ENCODE data around the gene TAOK3. TPM values are rescaled to one million over a fixed set of nuclear protein-coding genes. Genes with fewer than 3 reads are reported as not detected.

TAOK3 gene
- total and polyA plus RNA-seq, 3 donors from 2014 or later, result 20.5 to 64.8 (median 51.9) TPM

DNA sequence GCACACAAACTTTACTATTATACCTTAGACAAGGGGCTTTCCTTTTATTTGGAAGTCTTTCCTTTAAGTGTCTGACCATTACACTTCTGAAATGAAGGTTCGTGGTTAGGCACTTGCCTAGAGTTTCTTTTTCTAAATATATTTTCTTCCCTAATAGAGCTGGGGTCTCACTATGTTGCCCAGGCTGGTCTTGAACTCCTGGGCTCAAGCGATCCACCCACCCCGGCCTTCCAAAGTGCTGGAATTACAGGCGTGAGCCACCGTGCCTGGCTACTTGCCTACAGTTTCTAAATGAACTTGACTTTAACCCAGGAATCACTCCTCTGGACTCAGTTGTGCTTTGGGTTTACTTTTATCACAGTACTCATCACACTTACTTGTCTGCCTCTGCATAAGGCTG, 179.2 kb downstream of the TAOK3 start:
- Histone ChIP-seq H3K27ac (no peak overlapping the region), H3K4me1 (peaks cover 3% of the 10 kb centered on the region), H3K27me3 (no peaks in the 10 kb centered on the region), H3K9me3 (no peaks in the 10 kb centered on the region), H3K4me3 (no peak overlapping the region), H3K36me3 (ENCODE audit: low read depth, missing control alignments) (no peaks in the 10 kb centered on the region)
- intact Hi-C loops (cut with DNase I; ENCODE audit: low total_unique reads), result no loop called here
- no peak for TF ChIP-seq POLR2A (IDR thresholded peaks at IDR 0.05)
- TF ChIP-seq, protein P1, sequence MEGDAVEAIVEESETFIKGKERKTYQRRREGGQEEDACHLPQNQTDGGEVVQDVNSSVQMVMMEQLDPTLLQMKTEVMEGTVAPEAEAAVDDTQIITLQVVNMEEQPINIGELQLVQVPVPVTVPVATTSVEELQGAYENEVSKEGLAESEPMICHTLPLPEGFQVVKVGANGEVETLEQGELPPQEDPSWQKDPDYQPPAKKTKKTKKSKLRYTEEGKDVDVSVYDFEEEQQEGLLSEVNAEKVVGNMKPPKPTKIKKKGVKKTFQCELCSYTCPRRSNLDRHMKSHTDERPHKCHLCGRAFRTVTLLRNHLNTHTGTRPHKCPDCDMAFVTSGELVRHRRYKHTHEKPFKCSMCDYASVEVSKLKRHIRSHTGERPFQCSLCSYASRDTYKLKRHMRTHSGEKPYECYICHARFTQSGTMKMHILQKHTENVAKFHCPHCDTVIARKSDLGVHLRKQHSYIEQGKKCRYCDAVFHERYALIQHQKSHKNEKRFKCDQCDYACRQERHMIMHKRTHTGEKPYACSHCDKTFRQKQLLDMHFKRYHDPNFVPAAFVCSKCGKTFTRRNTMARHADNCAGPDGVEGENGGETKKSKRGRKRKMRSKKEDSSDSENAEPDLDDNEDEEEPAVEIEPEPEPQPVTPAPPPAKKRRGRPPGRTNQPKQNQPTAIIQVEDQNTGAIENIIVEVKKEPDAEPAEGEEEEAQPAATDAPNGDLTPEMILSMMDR (IDR thresholded peaks at IDR 0.05), result no peak
- 78 to 79% methylated on average over 5 of the region's 5 CpGs for WGBS, 2 donors
- no peak for DNase-seq

DNA sequence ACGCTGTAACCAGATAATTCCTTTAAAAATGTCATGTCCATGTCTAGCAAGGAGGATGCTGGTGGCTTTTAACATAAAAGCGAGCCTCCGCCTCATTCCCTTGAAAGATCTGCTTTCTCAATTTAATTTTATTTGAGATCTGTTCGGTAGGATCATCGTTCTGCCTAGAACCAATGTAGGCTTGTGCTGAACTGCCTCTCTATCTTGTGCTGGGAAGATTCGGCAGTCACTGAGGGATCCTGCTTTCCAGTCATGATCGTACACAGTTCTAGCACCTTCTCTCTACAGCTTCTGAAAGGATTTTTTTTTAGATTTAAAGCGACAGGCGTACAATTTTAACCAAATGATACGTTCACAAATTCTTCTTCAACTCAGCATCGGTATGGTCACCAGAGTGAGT, 182.4 kb downstream of the TAOK3 start:
- peak overlapping the region; percentile 87 to 89 for H3K27ac ChIP-seq
- intact Hi-C loops (cut with DNase I; ENCODE audit: low total_unique reads), result no loop called here
- WGBS, 2 donors, result 10% methylated on average over 11 of the region's 11 CpGs
- no peaks in the 10 kb centered on the region for H3K9me3 ChIP-seq
- H3K36me3 ChIP-seq (ENCODE audit: low read depth, missing control alignments), result no peaks in the 10 kb centered on the region
- H3K27me3 ChIP-seq, result no peaks in the 10 kb centered on the region
- peak; percentile 40 for DNase-seq
- peaks cover 3% of the 10 kb centered on the region for H3K4me1 ChIP-seq
- TF ChIP-seq, protein P1 (IDR thresholded peaks at IDR 0.05), result no peak
- TF ChIP-seq POLR2A (IDR thresholded peaks at IDR 0.05), result no peak
- H3K4me3 ChIP-seq, result peak overlapping the region; percentile 29 to 48

DNA sequence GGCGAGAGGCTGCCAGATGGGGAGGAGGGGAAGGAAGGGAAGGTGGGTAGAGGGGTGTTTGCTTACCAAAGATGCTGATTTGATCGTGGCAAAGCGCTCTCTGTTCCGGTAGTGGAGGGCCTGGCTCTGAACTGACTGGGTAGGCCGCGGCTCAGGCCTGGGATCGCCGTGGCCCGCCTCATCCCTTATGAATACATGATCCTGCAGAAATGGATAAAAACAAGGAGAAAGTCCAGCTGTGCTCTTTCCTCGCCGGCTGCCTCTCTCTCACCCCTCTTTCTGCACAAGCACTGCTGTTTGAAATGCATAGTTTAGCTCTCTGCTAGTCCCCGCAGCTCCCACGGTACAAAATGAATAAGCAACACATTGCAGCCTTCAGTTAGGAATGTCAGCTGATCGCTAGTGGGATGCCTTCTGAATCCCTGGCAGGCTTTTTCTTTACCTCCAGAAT, 182.9 kb downstream of the TAOK3 start:
- H3K27ac ChIP-seq, result peak overlapping the region; percentile 87 to 89
- 9 to 11% methylated on average over 14 of the region's 14 CpGs for WGBS, 2 donors
- no peaks in the 10 kb centered on the region for H3K9me3 ChIP-seq
- no peak for TF ChIP-seq POLR2A (IDR thresholded peaks at IDR 0.05)
- TF ChIP-seq, protein P1 (IDR thresholded peaks at IDR 0.05), result no peak
- H3K4me1 ChIP-seq, result peaks cover 3% of the 10 kb centered on the region
- no peaks in the 10 kb centered on the region for H3K36me3 ChIP-seq (ENCODE audit: low read depth, missing control alignments)
- intact Hi-C loops (cut with DNase I; ENCODE audit: low total_unique reads), result loop anchor here (10.0 kb wide), 1 partner anchor 185 kb away; the partner anchor contains the start of genes SUDS3 and TAOK3
- no peaks in the 10 kb centered on the region for H3K27me3 ChIP-seq
- peak overlapping the region; percentile 29 to 48 for H3K4me3 ChIP-seq
- peak; percentile 54 for DNase-seq

DNA sequence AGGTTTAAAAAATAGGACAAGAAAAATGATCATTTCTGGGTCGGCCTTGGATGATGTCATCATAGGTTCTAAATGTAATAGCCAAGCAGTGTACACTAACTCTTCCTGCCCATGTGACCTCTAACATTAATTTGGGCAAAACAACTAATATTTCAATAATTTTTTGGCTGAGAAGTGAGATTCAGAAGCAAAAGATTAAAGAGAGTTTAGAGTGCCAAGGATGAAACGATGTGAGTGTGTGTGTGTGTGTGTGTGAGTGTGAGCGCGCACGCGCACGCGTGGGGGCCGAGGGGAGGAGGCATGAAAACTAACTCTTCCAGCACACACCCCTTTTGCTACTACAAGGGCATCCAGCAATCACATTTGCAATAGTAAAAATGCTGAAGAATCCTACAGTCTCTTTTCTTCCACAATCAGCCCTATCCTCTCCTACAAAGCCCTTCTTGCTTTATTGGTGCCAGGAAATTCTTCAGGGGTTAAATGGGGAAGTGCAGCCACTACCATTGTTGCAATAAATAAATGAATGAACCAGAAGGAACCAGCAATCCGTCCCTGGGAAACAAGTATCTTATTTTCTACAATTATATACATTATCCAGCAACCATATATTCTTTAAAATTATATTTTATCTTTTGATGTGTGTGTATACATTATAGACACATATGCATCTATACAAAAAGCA, 183.9 kb downstream of the TAOK3 start:
- peak; percentile 58 for DNase-seq
- Histone ChIP-seq H3K9me3 (no peaks in the 10 kb centered on the region), H3K36me3 (ENCODE audit: low read depth, missing control alignments) (no peaks in the 10 kb centered on the region), H3K4me1 (peaks cover 3% of the 10 kb centered on the region), H3K27ac (peak overlapping the region in 1 of 2 donors; percentile 26), H3K4me3 (peak overlapping the region in 1 of 2 donors; percentile 4), H3K27me3 (no peaks in the 10 kb centered on the region)
- intact Hi-C loops (cut with DNase I; ENCODE audit: low total_unique reads), result loop anchor here (10.0 kb wide), 1 partner anchor 186 kb away; the partner anchor contains the start of genes SUDS3 and TAOK3
- 17 to 30% methylated on average over 10 of the region's 10 CpGs for WGBS, 2 donors
- TF ChIP-seq, protein P1 (IDR thresholded peaks at IDR 0.05), result no peak
- no peak for TF ChIP-seq POLR2A (IDR thresholded peaks at IDR 0.05)
